HEK293 (cell line): ENCODE data around the gene SVIL.
A peak's percentile ranks its signal among the peaks of the same experiment; 100 is the strongest.

Experiments
- KLF1 ChIP-seq: fragments of 450-650 bp; formaldehyde crosslinking; IDR thresholded peaks from 2 replicates; pipeline ENCODE4 v1.5.1; 2016; ENCODE audit warnings: missing biosample characterization, missing genetic modification characterization
- KLF10 ChIP-seq: fragments of 450-650 bp; IDR thresholded peaks from 2 replicates; pipeline ENCODE4 v1.5.1; 2018; ENCODE audit warnings: missing biosample characterization, mild to moderate bottlenecking, missing genetic modification characterization
- KLF8 ChIP-seq: fragments of 450-650 bp; formaldehyde crosslinking; IDR thresholded peaks from 2 replicates; pipeline ENCODE4 v1.5.1; 2016; ENCODE audit warnings: missing biosample characterization, missing genetic modification characterization
- PRDM1 ChIP-seq: fragments of 450-650 bp; formaldehyde crosslinking; IDR thresholded peaks from 2 replicates; pipeline ENCODE4; 2016; ENCODE audit warnings: missing biosample characterization, missing genetic modification characterization
- RBAK ChIP-seq: fragments of 450-650 bp; formaldehyde crosslinking; IDR thresholded peaks from 2 replicates; pipeline ENCODE4 v1.5.1; 2016; ENCODE audit warnings: missing biosample characterization, missing genetic modification characterization
- SCRT2 ChIP-seq: fragments of 450-650 bp; formaldehyde crosslinking; IDR thresholded peaks from 2 replicates; pipeline ENCODE4 v1.5.1; 2016; ENCODE audit warnings: missing biosample characterization, missing genetic modification characterization
- ZBTB17 ChIP-seq: fragments of 450-650 bp; formaldehyde crosslinking; IDR thresholded peaks from 2 replicates; pipeline ENCODE4 v1.5.1; 2016; ENCODE audit warnings: missing biosample characterization, missing genetic modification characterization
- ZBTB21 ChIP-seq: fragments of 450-650 bp; formaldehyde crosslinking; IDR thresholded peaks from 2 replicates; pipeline ENCODE4 v1.5.1; 2017; ENCODE audit warnings: missing biosample characterization, missing genetic modification characterization
- ZBTB7A ChIP-seq: fragments of 450-650 bp; formaldehyde crosslinking; IDR thresholded peaks from 2 replicates; pipeline ENCODE4 v1.5.1; 2016; ENCODE audit warnings: low read depth, missing biosample characterization, missing genetic modification characterization
- ZNF10 ChIP-seq: fragments of 450-650 bp; formaldehyde crosslinking; IDR thresholded peaks from 2 replicates; pipeline ENCODE4 v1.5.1; 2017; ENCODE audit warnings: missing biosample characterization, missing genetic modification characterization
- ZNF121 ChIP-seq: fragments of 450-650 bp; formaldehyde crosslinking; IDR thresholded peaks from 2 replicates; pipeline ENCODE4 v1.5.1; 2016; ENCODE audit warnings: missing biosample characterization, missing genetic modification characterization
- ZNF155 ChIP-seq: fragments of 450-650 bp; formaldehyde crosslinking; IDR thresholded peaks from 2 replicates; pipeline ENCODE4 v1.5.1; 2016; ENCODE audit warnings: missing biosample characterization, missing genetic modification characterization
- ZNF169 ChIP-seq: fragments of 450-650 bp; formaldehyde crosslinking; IDR thresholded peaks from 2 replicates; pipeline ENCODE4 v1.5.1; 2016; ENCODE audit warnings: missing biosample characterization, missing genetic modification characterization
- ZNF335 ChIP-seq: fragments of 450-650 bp; formaldehyde crosslinking; conservative IDR thresholded peaks from 2 replicates; pipeline ENCODE4 v1.5.1; 2016; ENCODE audit warnings: missing biosample characterization, missing genetic modification characterization
- ZNF341 ChIP-seq: fragments of 450-650 bp; formaldehyde crosslinking; IDR thresholded peaks from 2 replicates; pipeline ENCODE4; 2016; ENCODE audit warnings: low read depth, missing biosample characterization, missing genetic modification characterization
- ZNF391 ChIP-seq: fragments of 450-650 bp; formaldehyde crosslinking; IDR thresholded peaks from 2 replicates; pipeline ENCODE4 v1.5.1; 2016; ENCODE audit warnings: low read depth, missing biosample characterization, missing genetic modification characterization, borderline replicate concordance
- ZNF677 ChIP-seq: fragments of 450-650 bp; IDR thresholded peaks from 2 replicates; pipeline ENCODE4 v1.5.0; 2018; ENCODE audit warnings: missing biosample characterization, mild to moderate bottlenecking, missing genetic modification characterization, moderate library complexity
- TF ChIP-seq, protein P1 (sequence below): fragments of 450-650 bp; formaldehyde crosslinking; IDR thresholded peaks from 2 replicates; pipeline ENCODE4 v1.5.1; 2016; ENCODE audit warnings: missing biosample characterization, missing genetic modification characterization
- TF ChIP-seq, protein P2 (sequence below): fragments of 450-650 bp; formaldehyde crosslinking; IDR thresholded peaks from 2 replicates; pipeline ENCODE4 v1.5.1; 2016; ENCODE audit warnings: missing biosample characterization, missing genetic modification characterization
- TF ChIP-seq, protein P3 (sequence below): fragments of 450-650 bp; formaldehyde crosslinking; IDR thresholded peaks from 2 replicates; pipeline ENCODE4 v1.5.1; 2016; ENCODE audit warnings: missing biosample characterization, missing genetic modification characterization, borderline replicate concordance
- TF ChIP-seq, protein P4 (sequence below): fragments of 450-650 bp; IDR thresholded peaks from 2 replicates; pipeline ENCODE4 v1.5.1; 2018; ENCODE audit warnings: missing biosample characterization, mild to moderate bottlenecking, missing genetic modification characterization
- TF ChIP-seq, protein P5 (sequence below): fragments of 450-650 bp; formaldehyde crosslinking; IDR thresholded peaks from 2 replicates; pipeline ENCODE4 v1.5.1; 2017; ENCODE audit warnings: missing biosample characterization, missing genetic modification characterization
- TF ChIP-seq, protein P6 (sequence below): fragments of 450-650 bp; formaldehyde crosslinking; IDR thresholded peaks from 2 replicates; pipeline ENCODE4 v1.5.1; 2016; ENCODE audit warnings: missing biosample characterization, missing genetic modification characterization
- TF ChIP-seq, protein P7 (sequence below): fragments of 450-650 bp; formaldehyde crosslinking; IDR thresholded peaks from 2 replicates; pipeline ENCODE4 v1.5.1; 2016; ENCODE audit warnings: missing biosample characterization, missing genetic modification characterization

The SVIL gene

DNA sequence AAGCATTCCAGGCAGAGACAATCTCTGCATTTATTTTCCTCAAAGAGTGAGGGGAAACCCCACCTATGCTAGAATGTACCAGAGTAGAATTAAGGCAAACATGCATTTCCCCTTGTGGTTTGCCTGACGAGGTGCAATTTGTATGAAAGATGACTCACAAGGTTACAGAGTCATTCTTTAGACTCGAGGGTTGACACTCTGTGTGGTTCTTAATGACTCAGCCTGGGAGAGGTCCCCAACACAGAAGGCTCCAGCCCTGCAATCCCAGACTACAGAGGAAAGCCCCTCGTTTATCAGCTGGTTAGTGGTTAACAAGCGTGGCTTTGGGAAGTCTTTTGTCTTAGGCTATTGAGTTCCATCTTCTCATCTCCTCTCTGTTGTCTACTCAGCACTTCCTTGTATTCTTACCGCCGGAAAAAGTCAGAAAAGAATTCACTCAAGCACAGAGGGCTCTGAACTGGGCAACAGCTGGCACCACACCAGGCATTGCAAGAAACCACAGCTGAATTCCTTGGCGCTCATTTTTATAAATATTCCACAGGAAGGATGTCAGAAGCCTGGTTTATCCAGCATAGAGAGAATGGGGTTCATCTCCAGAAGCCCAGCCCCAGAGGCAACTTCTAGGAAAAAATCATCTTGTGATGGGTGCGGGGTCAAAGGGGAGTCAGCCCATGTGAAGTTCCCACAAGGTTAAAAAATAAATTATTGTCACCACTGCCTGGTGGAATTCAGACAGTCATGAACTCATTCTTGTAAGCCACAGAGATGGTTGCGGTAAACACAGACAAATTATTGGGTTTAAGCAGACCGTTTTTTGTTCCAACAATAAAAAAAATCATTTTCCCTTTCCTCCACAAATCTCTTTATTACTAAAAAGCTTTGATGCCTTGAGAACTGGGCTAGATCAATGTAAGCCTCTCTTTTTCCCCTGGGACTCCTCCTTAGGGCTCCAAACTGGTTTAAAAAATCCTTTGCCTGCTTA is 24.5 kb upstream of the SVIL start (continued):
- TF ChIP-seq, protein P1, sequence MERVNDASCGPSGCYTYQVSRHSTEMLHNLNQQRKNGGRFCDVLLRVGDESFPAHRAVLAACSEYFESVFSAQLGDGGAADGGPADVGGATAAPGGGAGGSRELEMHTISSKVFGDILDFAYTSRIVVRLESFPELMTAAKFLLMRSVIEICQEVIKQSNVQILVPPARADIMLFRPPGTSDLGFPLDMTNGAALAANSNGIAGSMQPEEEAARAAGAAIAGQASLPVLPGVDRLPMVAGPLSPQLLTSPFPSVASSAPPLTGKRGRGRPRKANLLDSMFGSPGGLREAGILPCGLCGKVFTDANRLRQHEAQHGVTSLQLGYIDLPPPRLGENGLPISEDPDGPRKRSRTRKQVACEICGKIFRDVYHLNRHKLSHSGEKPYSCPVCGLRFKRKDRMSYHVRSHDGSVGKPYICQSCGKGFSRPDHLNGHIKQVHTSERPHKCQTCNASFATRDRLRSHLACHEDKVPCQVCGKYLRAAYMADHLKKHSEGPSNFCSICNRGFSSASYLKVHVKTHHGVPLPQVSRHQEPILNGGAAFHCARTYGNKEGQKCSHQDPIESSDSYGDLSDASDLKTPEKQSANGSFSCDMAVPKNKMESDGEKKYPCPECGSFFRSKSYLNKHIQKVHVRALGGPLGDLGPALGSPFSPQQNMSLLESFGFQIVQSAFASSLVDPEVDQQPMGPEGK (tag by site-specific recombination): peak; percentile 74
- 0 out of 2 replicates have a peak, but pooled peaks have one; percentile 29 for TF ChIP-seq ZNF391
- TF ChIP-seq RBAK (tag by site-specific recombination): 0 out of 2 replicates have a peak, but pooled peaks have one; percentile 19
- TF ChIP-seq ZNF677 (tag by site-specific recombination): no peak
- TF ChIP-seq ZBTB7A (tag by site-specific recombination): no peak
- peak; percentile 78 for TF ChIP-seq KLF10 (tag by site-specific recombination)
- peak; percentile 82 for TF ChIP-seq KLF8 (tag by site-specific recombination)
- TF ChIP-seq, protein P2, sequence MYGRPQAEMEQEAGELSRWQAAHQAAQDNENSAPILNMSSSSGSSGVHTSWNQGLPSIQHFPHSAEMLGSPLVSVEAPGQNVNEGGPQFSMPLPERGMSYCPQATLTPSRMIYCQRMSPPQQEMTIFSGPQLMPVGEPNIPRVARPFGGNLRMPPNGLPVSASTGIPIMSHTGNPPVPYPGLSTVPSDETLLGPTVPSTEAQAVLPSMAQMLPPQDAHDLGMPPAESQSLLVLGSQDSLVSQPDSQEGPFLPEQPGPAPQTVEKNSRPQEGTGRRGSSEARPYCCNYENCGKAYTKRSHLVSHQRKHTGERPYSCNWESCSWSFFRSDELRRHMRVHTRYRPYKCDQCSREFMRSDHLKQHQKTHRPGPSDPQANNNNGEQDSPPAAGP: peak; percentile 92
- TF ChIP-seq, protein P3, sequence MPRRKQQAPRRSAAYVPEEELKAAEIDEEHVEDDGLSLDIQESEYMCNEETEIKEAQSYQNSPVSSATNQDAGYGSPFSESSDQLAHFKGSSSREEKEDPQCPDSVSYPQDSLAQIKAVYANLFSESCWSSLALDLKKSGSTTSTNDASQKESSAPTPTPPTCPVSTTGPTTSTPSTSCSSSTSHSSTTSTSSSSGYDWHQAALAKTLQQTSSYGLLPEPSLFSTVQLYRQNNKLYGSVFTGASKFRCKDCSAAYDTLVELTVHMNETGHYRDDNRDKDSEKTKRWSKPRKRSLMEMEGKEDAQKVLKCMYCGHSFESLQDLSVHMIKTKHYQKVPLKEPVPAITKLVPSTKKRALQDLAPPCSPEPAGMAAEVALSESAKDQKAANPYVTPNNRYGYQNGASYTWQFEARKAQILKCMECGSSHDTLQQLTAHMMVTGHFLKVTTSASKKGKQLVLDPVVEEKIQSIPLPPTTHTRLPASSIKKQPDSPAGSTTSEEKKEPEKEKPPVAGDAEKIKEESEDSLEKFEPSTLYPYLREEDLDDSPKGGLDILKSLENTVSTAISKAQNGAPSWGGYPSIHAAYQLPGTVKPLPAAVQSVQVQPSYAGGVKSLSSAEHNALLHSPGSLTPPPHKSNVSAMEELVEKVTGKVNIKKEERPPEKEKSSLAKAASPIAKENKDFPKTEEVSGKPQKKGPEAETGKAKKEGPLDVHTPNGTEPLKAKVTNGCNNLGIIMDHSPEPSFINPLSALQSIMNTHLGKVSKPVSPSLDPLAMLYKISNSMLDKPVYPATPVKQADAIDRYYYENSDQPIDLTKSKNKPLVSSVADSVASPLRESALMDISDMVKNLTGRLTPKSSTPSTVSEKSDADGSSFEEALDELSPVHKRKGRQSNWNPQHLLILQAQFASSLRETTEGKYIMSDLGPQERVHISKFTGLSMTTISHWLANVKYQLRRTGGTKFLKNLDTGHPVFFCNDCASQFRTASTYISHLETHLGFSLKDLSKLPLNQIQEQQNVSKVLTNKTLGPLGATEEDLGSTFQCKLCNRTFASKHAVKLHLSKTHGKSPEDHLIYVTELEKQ (tag by site-specific recombination): peak; percentile 77
- TF ChIP-seq, protein P4, sequence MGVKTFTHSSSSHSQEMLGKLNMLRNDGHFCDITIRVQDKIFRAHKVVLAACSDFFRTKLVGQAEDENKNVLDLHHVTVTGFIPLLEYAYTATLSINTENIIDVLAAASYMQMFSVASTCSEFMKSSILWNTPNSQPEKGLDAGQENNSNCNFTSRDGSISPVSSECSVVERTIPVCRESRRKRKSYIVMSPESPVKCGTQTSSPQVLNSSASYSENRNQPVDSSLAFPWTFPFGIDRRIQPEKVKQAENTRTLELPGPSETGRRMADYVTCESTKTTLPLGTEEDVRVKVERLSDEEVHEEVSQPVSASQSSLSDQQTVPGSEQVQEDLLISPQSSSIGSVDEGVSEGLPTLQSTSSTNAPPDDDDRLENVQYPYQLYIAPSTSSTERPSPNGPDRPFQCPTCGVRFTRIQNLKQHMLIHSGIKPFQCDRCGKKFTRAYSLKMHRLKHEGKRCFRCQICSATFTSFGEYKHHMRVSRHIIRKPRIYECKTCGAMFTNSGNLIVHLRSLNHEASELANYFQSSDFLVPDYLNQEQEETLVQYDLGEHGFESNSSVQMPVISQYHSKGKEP (tag by site-specific recombination): peak; percentile 96
- TF ChIP-seq, protein P5, sequence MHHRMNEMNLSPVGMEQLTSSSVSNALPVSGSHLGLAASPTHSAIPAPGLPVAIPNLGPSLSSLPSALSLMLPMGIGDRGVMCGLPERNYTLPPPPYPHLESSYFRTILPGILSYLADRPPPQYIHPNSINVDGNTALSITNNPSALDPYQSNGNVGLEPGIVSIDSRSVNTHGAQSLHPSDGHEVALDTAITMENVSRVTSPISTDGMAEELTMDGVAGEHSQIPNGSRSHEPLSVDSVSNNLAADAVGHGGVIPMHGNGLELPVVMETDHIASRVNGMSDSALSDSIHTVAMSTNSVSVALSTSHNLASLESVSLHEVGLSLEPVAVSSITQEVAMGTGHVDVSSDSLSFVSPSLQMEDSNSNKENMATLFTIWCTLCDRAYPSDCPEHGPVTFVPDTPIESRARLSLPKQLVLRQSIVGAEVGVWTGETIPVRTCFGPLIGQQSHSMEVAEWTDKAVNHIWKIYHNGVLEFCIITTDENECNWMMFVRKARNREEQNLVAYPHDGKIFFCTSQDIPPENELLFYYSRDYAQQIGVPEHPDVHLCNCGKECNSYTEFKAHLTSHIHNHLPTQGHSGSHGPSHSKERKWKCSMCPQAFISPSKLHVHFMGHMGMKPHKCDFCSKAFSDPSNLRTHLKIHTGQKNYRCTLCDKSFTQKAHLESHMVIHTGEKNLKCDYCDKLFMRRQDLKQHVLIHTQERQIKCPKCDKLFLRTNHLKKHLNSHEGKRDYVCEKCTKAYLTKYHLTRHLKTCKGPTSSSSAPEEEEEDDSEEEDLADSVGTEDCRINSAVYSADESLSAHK (tag by site-specific recombination): 0 out of 2 replicates have a peak, but pooled peaks have one; percentile 22
- TF ChIP-seq ZNF335 (tag by site-specific recombination): peak; percentile 76
- TF ChIP-seq KLF1 (tag by site-specific recombination): peak; percentile 36; the same call in 1 of the 2 replicates
- TF ChIP-seq, protein P6, sequence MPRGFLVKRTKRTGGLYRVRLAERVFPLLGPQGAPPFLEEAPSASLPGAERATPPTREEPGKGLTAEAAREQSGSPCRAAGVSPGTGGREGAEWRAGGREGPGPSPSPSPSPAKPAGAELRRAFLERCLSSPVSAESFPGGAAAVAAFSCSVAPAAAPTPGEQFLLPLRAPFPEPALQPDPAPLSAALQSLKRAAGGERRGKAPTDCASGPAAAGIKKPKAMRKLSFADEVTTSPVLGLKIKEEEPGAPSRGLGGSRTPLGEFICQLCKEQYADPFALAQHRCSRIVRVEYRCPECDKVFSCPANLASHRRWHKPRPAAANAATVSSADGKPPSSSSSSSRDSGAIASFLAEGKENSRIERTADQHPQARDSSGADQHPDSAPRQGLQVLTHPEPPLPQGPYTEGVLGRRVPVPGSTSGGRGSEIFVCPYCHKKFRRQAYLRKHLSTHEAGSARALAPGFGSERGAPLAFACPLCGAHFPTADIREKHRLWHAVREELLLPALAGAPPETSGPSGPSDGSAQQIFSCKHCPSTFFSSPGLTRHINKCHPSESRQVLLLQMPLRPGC (tag by site-specific recombination): peak; percentile 94
- TF ChIP-seq ZNF169: no peak
- TF ChIP-seq ZNF155 (tag by site-specific recombination): no peak
- TF ChIP-seq ZBTB17 (tag by site-specific recombination): peak; percentile 56
- TF ChIP-seq ZNF341: no peak
- TF ChIP-seq ZNF10 (tag by site-specific recombination): peak; percentile 28; the same call in 1 of the 2 replicates
- TF ChIP-seq SCRT2: peak; percentile 53; the same call in 1 of the 2 replicates
- peak; percentile 55; the same call in 1 of the 2 replicates for TF ChIP-seq PRDM1 (tag by site-specific recombination)
- TF ChIP-seq, protein P7, sequence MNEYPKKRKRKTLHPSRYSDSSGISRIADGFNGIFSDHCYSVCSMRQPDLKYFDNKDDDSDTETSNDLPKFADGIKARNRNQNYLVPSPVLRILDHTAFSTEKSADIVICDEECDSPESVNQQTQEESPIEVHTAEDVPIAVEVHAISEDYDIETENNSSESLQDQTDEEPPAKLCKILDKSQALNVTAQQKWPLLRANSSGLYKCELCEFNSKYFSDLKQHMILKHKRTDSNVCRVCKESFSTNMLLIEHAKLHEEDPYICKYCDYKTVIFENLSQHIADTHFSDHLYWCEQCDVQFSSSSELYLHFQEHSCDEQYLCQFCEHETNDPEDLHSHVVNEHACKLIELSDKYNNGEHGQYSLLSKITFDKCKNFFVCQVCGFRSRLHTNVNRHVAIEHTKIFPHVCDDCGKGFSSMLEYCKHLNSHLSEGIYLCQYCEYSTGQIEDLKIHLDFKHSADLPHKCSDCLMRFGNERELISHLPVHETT (tag by site-specific recombination): peak; percentile 78; the same call in 1 of the 2 replicates
- peak; percentile 70 for TF ChIP-seq ZBTB21 (tag by site-specific recombination)
- TF ChIP-seq ZNF121 (tag by site-specific recombination): no peak
